ENCODE measurements around the gene IRF9.

IRF9 gene

DNA sequence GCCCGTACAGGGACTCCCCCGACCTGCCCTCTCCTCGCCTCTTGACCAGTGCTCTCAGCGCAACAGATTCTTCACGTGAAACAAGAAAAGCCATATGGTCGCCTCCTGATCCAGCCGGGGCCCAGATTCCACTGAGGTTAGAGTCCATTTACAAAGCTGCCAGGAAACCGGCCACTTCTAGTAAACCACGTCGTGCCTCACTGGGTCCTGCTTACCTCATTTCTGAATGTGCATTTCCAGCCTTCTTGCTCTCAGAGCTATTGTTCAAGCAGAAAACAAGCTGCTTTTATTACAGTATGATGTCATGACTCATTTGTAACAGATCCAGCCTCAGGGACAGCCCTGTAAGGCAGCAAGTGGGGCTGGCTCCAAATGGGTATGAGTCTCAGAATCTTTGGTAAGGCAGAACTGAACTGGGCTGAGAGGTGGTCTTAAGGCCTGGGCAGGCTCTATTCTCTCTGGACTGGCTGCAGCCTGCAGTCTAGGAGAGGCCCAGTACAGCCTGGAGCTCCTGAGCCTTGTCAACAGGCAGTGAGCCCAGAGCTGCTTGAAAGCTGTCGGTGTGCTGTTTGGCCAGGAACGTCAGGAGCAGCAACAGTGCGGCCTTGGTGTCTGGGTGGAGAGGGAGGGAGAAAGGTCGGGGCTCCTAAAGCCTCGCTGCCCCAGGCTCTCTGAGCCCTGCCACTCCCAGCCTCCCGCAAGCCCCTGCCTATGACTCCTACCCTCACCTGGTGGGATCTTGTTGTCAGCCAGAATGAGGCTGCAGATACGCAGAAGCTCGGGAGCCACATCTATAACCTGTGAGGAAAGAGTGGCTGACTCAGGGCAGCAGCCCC is 19.1 kb downstream of the IRF9 start:
- DNase-seq (ENCODE audit: extremely low read depth, low read depth) = peak; percentile 63
- TF ChIP-seq, protein P1, sequence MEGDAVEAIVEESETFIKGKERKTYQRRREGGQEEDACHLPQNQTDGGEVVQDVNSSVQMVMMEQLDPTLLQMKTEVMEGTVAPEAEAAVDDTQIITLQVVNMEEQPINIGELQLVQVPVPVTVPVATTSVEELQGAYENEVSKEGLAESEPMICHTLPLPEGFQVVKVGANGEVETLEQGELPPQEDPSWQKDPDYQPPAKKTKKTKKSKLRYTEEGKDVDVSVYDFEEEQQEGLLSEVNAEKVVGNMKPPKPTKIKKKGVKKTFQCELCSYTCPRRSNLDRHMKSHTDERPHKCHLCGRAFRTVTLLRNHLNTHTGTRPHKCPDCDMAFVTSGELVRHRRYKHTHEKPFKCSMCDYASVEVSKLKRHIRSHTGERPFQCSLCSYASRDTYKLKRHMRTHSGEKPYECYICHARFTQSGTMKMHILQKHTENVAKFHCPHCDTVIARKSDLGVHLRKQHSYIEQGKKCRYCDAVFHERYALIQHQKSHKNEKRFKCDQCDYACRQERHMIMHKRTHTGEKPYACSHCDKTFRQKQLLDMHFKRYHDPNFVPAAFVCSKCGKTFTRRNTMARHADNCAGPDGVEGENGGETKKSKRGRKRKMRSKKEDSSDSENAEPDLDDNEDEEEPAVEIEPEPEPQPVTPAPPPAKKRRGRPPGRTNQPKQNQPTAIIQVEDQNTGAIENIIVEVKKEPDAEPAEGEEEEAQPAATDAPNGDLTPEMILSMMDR (IDR thresholded peaks at IDR 0.05; ENCODE audit: low read depth, low read length) = no peak

DNA sequence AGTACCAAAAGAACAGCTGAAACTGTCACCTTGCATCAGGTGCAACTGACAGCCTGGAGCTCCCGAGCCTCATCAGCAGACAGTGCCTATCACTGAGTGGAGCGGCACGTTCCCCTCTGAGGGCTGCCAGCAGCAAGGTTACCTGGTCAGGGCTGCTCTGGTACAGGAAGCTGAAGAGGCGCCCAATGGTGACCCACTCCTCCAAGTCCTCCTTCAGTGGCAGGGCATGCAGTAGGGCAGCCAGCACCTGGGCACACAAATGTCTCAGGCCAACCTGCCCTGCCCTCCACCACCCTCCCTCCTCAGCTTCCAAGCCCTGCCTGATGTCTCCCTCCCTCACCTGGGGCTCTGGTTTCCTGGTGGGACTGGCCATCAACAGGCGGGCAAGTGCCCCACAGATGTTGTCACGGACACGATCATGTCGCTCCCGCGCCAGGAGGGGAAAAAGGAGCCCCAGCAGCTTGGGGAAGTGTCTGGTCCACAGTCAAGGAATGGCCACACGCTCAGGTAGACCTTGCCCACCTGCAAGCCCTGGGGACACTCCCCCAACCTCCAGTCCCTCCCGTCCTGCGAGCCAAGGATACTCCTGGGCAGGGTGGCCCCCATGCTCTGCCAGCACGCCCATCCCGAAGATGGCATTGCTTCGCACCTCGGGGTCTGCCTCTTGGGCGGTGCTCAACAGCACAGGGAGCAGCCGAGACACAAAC is 20.5 kb downstream of the IRF9 start:
- TF ChIP-seq, protein P1 (IDR thresholded peaks at IDR 0.05; ENCODE audit: low read depth, low read length) = no peak
- DNase-seq (ENCODE audit: extremely low read depth, low read depth) = no peak

GRCh38 chr14:24182110-24182882 is 21.2 kb downstream of the IRF9 start:
- DNase-seq (ENCODE audit: extremely low read depth, low read depth) = no peak
- TF ChIP-seq, protein P1 (IDR thresholded peaks at IDR 0.05; ENCODE audit: low read depth, low read length) = no peak

DNA sequence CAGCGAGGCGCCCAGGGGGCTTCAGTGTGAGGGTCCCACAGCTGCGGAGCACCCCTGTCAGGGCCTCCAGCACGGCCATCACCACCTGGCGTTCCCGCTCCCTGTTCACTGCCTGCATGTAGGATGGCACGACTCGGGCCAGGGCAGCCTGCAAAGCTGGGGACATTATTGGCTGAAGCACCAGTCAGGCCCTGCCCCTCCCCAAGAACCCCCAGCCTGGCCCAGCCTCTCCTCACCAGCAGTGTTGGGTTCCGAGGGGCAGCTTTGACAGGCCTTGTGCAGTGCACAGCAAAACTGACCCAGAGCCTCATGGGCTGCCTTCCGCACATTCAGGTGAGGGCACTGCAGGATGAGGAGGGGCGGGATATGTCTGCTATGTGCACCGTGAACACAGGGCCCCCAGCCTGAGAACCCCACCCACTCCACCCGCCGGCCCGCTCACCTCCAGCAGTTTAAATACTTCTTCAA is 22.0 kb downstream of the IRF9 start:
- no peak for DNase-seq (ENCODE audit: extremely low read depth, low read depth)
- TF ChIP-seq, protein P1 (IDR thresholded peaks at IDR 0.05; ENCODE audit: low read depth, low read length) = no peak

- no peak for DNase-seq (ENCODE audit: extremely low read depth, low read depth)
Observed at GRCh38 chr14:24184104-24184970, 23.3 kb downstream of the IRF9 start.

DNA sequence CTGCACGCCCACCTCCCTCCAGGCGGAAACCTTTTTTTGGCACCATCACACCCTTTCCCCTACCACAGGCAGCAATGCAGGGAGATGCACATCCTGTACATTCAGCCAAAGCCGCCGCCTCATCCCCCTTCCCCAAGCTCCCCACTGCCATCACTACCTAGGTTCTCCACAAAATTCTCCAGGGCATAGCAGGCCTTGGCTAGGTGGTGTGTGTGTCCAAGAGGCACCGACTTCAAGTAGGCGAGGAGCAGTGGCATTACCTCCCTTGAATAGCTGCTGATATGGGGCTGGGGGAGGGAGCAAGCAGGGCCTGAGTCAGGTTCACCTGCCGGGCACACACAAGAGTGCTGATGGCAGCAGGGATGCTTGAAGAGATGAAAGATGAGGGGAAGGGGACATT is 24.0 kb downstream of the IRF9 start:
- DNase-seq (ENCODE audit: extremely low read depth, low read depth) = no peak
- TF ChIP-seq, protein P1 (IDR thresholded peaks at IDR 0.05; ENCODE audit: low read depth, low read length) = no peak

More at GRCh38 chr14:24184104-24184970, 23.3 kb downstream of the IRF9 start:
- TF ChIP-seq, protein P1 (IDR thresholded peaks at IDR 0.05; ENCODE audit: low read depth, low read length) = no peak

Data from AG09319 (cell line).